ENCODE results near the gene SENP8. TPM values are rescaled to one million over a fixed set of nuclear protein-coding genes. Genes with fewer than 3 reads are reported as not detected.
A peak's percentile ranks its signal among the peaks of the same experiment; 100 is the strongest.

The SENP8 gene
- total RNA-seq, 3 donors from 2014 or later, result 2.6 to 3.0 (median 2.9) TPM

GRCh38 chr15:72116731-72117485, 1.3 kb upstream of the SENP8 start:
- H3K4me1 ChIP-seq (ENCODE audit: low read depth), result peaks cover 7% of the 10 kb centered on the region
- DNase-seq (peak in 2 of 3 donors; percentile 46 to 58), ATAC-seq (peak; percentile 3)
- H3K9me3 ChIP-seq, result no peaks in the 10 kb centered on the region
- H3K4me3 ChIP-seq, result peak overlapping the region; percentile 84
- TF ChIP-seq CTCF (IDR thresholded peaks at IDR 0.05), result no peak
- H3K36me3 ChIP-seq (ENCODE audit: low read depth), result no peaks in the 10 kb centered on the region
- intact Hi-C loops (cut with DNase I, micrococcal nuclease), result no loop called here

- peak; percentile 69 to 90 (median 85) for DNase-seq
- H3K4me3 ChIP-seq, result peak overlapping the region; percentile 84
- H3K36me3 ChIP-seq (ENCODE audit: low read depth), result no peaks in the 10 kb centered on the region
- H3K4me1 ChIP-seq (ENCODE audit: low read depth), result peaks cover 7% of the 10 kb centered on the region
- peak; percentile 82 for ATAC-seq
- H3K9me3 ChIP-seq, result no peaks in the 10 kb centered on the region
- intact Hi-C loops (cut with DNase I, micrococcal nuclease), result no loop called here
- no peak for TF ChIP-seq CTCF (IDR thresholded peaks at IDR 0.05)
These were observed 652 bp upstream of the SENP8 start for GRCh38 chr15:72117486-72118016.

GRCh38 chr15:72124218-72124617, 6.0 kb downstream of the SENP8 start:
- Histone ChIP-seq H3K36me3 (ENCODE audit: low read depth) (no peaks in the 10 kb centered on the region), H3K4me1 (ENCODE audit: low read depth) (no peaks in the 10 kb centered on the region), H3K9me3 (no peaks in the 10 kb centered on the region), H3K4me3 (no peak overlapping the region)
- no peak for TF ChIP-seq CTCF (IDR thresholded peaks at IDR 0.05)
- DNase-seq, result no peak
- intact Hi-C loops (cut with DNase I, micrococcal nuclease), result no loop called here
- ATAC-seq, result no peak

GRCh38 chr15:72127724-72128322, 9.6 kb downstream of the SENP8 start:
- no peak for TF ChIP-seq CTCF (IDR thresholded peaks at IDR 0.05)
- Histone ChIP-seq H3K9me3 (no peaks in the 10 kb centered on the region), H3K36me3 (ENCODE audit: low read depth) (no peaks in the 10 kb centered on the region), H3K4me3 (no peak overlapping the region), H3K4me1 (ENCODE audit: low read depth) (peaks cover 5% of the 10 kb centered on the region)
- intact Hi-C loops (cut with DNase I, micrococcal nuclease), result no loop called here
- ATAC-seq (no peak), DNase-seq (no peak)

- no peak for TF ChIP-seq CTCF (IDR thresholded peaks at IDR 0.05)
- no peaks in the 10 kb centered on the region for H3K9me3 ChIP-seq
- intact Hi-C loops (cut with DNase I, micrococcal nuclease), result no loop called here
These were observed 10.2 kb downstream of the SENP8 start for GRCh38 chr15:72128359-72128758.

More at GRCh38 chr15:72128359-72128758, 10.2 kb downstream of the SENP8 start:
- DNase-seq, result no peak
- Histone ChIP-seq H3K36me3 (ENCODE audit: low read depth) (no peaks in the 10 kb centered on the region), H3K4me3 (no peak overlapping the region), H3K4me1 (ENCODE audit: low read depth) (peaks cover 5% of the 10 kb centered on the region)
- ATAC-seq, result no peak
